HG03558 (cell line): ENCODE measurements around the gene NSUN5.
"Not testable (repeated sequence)": the region's sequence is repeated elsewhere in the genome, so short reads cannot be mapped to it uniquely, and the experiment has no call there.

ENCODE experiments used
- ATAC-seq: cut with Tn5 transposase; IDR thresholded peaks from one replicate; pipeline ENCODE4 v1.9.1; 2021; ENCODE audit warnings: moderate number of reproducible peaks; ENCODE audit not compliant: unreplicated experiment; ENCODE audit errors: extremely low read depth

Gene NSUN5

GRCh38 chr7:73299812-73300211 lies 8.8 kb downstream of the NSUN5 start:
- not testable (repeated sequence) for ATAC-seq

GRCh38 chr7:73297706-73298105 lies 10.9 kb downstream of the NSUN5 start:
- ATAC-seq = not testable (repeated sequence)

DNA sequence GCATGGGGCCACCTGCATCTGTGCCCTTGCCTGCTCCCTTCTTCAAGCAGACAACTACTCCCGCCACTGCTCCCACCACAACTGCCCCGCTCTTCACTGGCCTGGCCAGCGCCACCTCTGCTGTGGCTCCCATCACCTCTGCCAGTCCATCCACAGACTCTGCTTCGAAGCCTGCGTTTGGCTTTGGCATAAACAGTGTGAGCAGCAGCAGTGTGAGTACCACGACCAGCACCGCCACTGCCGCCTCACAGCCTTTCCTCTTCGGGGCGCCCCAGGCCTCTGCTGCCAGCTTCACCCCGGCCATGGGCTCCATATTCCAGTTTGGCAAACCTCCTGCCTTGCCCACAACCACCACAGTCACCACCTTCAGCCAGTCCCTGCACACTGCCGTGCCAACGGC lies 11.4 kb downstream of the NSUN5 start:
- ATAC-seq = not testable (repeated sequence)

GRCh38 chr7:73277210-73277609 lies 31.4 kb downstream of the NSUN5 start:
- ATAC-seq = not testable (repeated sequence)

DNA sequence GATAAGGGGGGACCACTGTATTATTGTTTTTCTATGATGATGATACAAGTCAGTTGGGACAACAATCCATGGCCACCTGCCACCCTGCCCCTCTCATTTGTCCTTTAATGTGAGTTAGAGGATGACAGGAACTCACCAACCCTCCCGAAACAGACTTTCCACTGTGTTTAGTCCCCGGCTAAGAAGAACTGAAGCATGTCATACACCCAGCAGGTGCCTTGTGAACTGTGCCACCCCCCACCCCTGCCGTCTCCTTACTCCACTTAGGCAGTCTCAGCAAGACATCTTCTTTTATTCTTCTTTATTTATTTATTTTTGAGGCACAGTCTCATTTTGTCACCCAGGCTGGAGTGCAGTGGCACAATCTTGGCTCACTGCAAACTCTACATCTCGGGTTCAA lies 40.8 kb downstream of the NSUN5 start:
- not testable (repeated sequence) for ATAC-seq

GRCh38 chr7:73266719-73267368 lies 41.8 kb downstream of the NSUN5 start:
- not testable (repeated sequence) for ATAC-seq

DNA sequence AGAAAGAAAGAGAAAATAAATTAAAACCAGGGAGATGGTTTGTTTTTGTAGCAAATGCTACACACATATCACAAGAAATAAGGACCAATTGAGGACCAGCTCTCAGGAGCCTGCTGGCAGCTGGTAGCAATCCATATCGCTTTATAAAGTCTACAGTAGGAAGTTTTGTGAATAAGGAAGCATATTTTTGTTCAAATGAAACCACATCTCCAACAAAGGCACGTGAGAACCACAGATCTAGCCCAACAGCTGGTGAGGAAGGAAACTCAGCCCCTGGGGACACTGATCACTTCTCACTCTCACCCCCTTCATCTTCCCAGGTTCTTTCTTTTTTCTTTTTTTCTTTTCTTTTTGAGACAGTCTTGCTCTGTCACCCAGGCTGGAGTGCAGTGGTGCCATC lies 46.2 kb downstream of the NSUN5 start:
- ATAC-seq = not testable (repeated sequence)
